Measurements from ENCODE around the gene NUB1.

- TF ChIP-seq CHD2 (IDR thresholded peaks at IDR 0.05; ENCODE audit: low read length, partially characterized antibody) (no peak), CTCF (IDR thresholded peaks at IDR 0.05) (0 out of 2 replicates have a peak, but pooled peaks have one; percentile 8), RFX5 (IDR thresholded peaks at IDR 0.05; ENCODE audit: low read length) (no peak), MAX (IDR thresholded peaks at IDR 0.05; ENCODE audit: low read depth) (no peak), TAF1 (IDR thresholded peaks at IDR 0.05; ENCODE audit: borderline replicate concordance, low read depth, low read length) (no peak), YY1 (IDR thresholded peaks at IDR 0.05; ENCODE audit: low read depth) (no peak), EZH2phosphoT487 (IDR thresholded peaks at IDR 0.05; ENCODE audit: borderline replicate concordance, low read depth) (no peak), SMC3 (IDR thresholded peaks at IDR 0.05; ENCODE audit: low read depth, low read length) (no peak)
Measured at GRCh38 chr7:151411551-151411950, 69.9 kb downstream of the NUB1 start.

Measured in SK-N-SH (cell line).